ENCODE measurements around the gene ZNF732. TPM values are rescaled to one million over a fixed set of nuclear protein-coding genes. Genes with fewer than 3 reads are reported as not detected.
"Not testable (repeated sequence)": the region's sequence is repeated elsewhere in the genome, so short reads cannot be mapped to it uniquely, and the experiment has no call there.

ZNF732 gene
- total and polyA plus RNA-seq, 7 donors, result 0.12 to 0.36 TPM; not detected in 5

DNA sequence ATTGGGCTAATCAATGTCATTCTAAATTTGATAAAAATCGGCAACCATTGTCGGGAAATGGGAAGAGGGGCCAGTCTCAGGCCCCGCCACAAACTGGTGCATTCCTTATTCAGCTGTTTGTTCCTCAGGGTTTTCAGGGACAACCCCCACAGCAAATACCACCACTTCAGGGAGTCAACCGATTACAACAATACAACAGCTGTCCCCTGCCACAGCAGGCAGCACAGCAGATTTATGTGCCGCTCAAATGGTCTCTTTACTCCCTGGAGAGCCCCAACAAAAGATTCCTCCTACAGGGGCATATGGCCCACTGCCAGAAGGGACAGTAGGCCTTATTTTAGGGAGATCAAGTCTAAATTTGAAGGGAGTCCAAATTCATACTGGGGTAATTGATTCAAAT lies 61.8 kb downstream of the ZNF732 start:
- Histone ChIP-seq H3K27me3 (no peaks in the 10 kb centered on the region), H3K9me3 (no peaks in the 10 kb centered on the region), H3K27ac (no peak overlapping the region), H3K36me3 (no peaks in the 10 kb centered on the region), H3K4me1 (peaks cover 0 to 11% (median 9%) of the 10 kb centered on the region in 4 donors), H3K4me3 (no peak overlapping the region)
- 76 to 80% methylated on average over 5 of the region's 5 CpGs for WGBS, 2 donors
- no peak for TF ChIP-seq POLR2A (IDR thresholded peaks at IDR 0.05)
- TF ChIP-seq POLR2AphosphoS5 (IDR thresholded peaks at IDR 0.05), result no peak
- no peak for TF ChIP-seq EP300 (IDR thresholded peaks at IDR 0.05)
- TF ChIP-seq, protein P1, sequence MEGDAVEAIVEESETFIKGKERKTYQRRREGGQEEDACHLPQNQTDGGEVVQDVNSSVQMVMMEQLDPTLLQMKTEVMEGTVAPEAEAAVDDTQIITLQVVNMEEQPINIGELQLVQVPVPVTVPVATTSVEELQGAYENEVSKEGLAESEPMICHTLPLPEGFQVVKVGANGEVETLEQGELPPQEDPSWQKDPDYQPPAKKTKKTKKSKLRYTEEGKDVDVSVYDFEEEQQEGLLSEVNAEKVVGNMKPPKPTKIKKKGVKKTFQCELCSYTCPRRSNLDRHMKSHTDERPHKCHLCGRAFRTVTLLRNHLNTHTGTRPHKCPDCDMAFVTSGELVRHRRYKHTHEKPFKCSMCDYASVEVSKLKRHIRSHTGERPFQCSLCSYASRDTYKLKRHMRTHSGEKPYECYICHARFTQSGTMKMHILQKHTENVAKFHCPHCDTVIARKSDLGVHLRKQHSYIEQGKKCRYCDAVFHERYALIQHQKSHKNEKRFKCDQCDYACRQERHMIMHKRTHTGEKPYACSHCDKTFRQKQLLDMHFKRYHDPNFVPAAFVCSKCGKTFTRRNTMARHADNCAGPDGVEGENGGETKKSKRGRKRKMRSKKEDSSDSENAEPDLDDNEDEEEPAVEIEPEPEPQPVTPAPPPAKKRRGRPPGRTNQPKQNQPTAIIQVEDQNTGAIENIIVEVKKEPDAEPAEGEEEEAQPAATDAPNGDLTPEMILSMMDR (IDR thresholded peaks at IDR 0.05), result no peak
- intact Hi-C loops (cut with DNase I), result loop anchor here (2.0 to 10.0 kb wide), 4 partner anchors 31 to 231 kb away; partner anchors contain the start of genes ZNF141 and ZNF718
- DNase-seq, result no peak

DNA sequence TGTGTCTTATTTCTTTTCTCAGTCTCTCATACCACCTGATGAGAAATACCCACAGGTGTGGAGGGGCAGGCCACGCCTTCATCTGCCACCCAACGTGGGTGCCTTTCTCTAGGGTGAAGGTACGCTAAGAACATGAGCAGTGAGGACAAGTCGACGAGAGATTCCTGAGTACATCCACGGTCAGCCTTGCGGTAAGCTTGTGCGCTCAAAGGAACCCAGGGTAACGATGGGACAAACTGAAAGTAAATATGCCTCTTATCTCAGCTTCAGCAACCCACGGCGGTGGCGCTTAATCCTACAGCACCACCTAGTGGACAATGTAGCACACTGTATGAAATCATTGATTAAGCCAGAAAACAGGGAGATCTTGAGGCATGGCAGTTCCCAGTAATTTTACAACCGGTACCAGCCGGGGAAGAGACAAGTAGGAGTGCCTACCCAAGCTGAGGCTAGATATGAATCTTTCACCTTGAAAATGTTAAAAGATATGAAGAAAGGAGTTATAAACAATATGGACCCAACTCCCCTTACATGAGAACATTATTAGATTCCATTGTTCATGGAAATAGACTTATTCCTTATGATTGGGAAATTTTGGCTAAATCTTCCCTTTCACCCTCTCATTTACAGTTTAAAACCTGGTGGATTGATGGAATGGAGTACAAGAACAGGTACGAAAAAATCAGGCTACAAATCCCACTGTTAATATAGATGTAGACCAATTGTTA lies 63.0 kb downstream of the ZNF732 start:
- 9 to 28% methylated on average over 15 of the region's 15 CpGs for WGBS, 2 donors
- Histone ChIP-seq H3K9me3 (peaks cover 0 to 3% (median 0%) of the 10 kb centered on the region in 4 donors), H3K4me3 (peak overlapping the region; percentile 33 to 47 (median 44)), H3K27ac (peak overlapping the region; percentile 20 to 56 (median 47)), H3K4me1 (peaks cover 0 to 11% (median 9%) of the 10 kb centered on the region in 4 donors), H3K36me3 (no peaks in the 10 kb centered on the region), H3K27me3 (no peaks in the 10 kb centered on the region)
- TF ChIP-seq POLR2AphosphoS5 (IDR thresholded peaks at IDR 0.05), result peak in 1 of 4 donors; percentile 24
- TF ChIP-seq EP300 (IDR thresholded peaks at IDR 0.05), result no peak
- TF ChIP-seq, protein P1 (IDR thresholded peaks at IDR 0.05), result peak; percentile 78 to 90 (median 80)
- TF ChIP-seq POLR2A (IDR thresholded peaks at IDR 0.05), result no peak
- peak; percentile 84 for DNase-seq
- intact Hi-C loops (cut with DNase I), result loop anchor here (2.0 to 10.0 kb wide), 4 partner anchors 29 to 233 kb away; partner anchors contain the start of genes ZNF141 and ZNF718

DNA sequence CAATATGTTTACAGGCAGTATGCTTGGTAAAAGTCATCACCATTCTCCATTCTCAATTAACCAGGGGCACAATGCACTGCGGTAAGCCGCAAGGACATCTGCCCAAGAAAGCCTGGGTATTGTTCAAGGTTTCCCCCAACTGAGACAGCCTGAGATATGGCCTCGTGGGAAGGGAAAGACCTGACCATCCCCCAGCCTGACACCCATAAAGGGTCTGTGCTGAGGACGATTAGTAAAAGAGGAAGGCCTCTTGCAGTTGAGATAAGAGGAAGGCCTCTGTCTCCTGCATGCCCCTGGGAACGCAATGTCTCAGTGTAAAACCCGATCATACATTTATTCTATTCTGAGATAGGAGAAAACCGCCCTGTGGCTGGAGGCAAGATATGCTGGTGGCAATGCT lies 63.9 kb downstream of the ZNF732 start:
- 69 to 88% methylated on average over 7 of the region's 7 CpGs for WGBS, 2 donors
- H3K9me3 ChIP-seq, H3K36me3 ChIP-seq, H3K4me3 ChIP-seq, H3K27me3 ChIP-seq, DNase-seq: not testable (repeated sequence)
- H3K27ac ChIP-seq, result peak overlapping the region in 1 of 4 donors; percentile 48
- intact Hi-C loops (cut with DNase I), result loop anchor here (5.0 to 10.0 kb wide), 3 partner anchors 96 to 233 kb away; partner anchors contain the start of genes ZNF141 and ZNF718
- peaks cover 0 to 11% (median 9%) of the 10 kb centered on the region in 4 donors for H3K4me1 ChIP-seq

DNA sequence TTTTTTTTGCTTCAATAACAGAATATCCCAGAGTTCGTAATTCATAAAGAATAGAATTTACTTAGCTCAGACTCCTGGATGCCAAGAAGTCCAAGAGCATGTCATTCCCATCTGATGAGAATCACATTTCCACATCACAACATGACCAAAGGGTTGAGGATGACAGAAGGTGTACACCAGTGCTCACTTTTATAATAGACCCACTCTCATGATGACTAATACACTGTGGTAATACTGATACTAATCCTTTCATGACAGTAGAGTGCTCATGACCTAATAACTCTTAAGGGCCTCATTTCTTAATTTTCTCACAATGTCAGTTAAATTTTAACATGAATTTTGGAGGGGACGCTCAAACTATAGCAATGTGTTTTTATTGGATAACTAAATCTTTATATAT lies 69.2 kb downstream of the ZNF732 start:
- DNase-seq, result no peak
- Histone ChIP-seq H3K4me1 (no peaks in the 10 kb centered on the region), H3K36me3 (no peaks in the 10 kb centered on the region), H3K4me3 (no peak overlapping the region), H3K27ac (no peak overlapping the region), H3K27me3 (no peaks in the 10 kb centered on the region), H3K9me3 (peaks cover 0 to 3% (median 0%) of the 10 kb centered on the region in 4 donors)
- WGBS, 2 donors, result 86 to 96% methylated on average over 2 of the region's 2 CpGs
- intact Hi-C loops (cut with DNase I), result no loop called here
- TF ChIP-seq POLR2A (IDR thresholded peaks at IDR 0.05) (no peak), POLR2AphosphoS5 (IDR thresholded peaks at IDR 0.05) (no peak), EP300 (IDR thresholded peaks at IDR 0.05) (no peak)
- TF ChIP-seq, protein P1 (IDR thresholded peaks at IDR 0.05), result no peak

DNA sequence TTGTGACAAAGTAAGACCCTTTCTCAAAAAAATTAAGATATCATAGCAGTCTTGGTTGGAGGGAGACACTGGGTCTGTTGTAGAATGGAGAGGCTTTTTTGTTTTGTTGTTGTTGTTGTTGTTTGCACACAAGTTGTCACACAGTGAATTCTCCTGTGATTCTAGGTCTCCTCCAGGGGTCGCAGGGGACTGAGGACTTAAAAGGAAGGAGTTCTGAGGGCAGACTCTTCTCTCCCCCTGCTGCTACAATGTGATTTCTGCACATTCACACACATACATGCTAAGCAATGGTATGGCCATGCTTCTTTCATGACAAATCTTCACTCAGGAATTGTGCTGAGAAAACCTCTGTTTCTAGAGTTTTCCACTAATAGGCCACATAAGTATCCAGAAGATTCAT lies 71.1 kb downstream of the ZNF732 start:
- DNase-seq, result no peak
- H3K4me3 ChIP-seq, result no peak overlapping the region
- no peak overlapping the region for H3K27ac ChIP-seq
- WGBS, 2 donors, result 60 to 78% methylated on average over 1 of the region's 1 CpG
- H3K9me3 ChIP-seq, result peaks cover 0 to 3% (median under 1%) of the 10 kb centered on the region in 4 donors
- TF ChIP-seq EP300 (IDR thresholded peaks at IDR 0.05) (no peak), POLR2A (IDR thresholded peaks at IDR 0.05) (no peak), POLR2AphosphoS5 (IDR thresholded peaks at IDR 0.05) (no peak)
- TF ChIP-seq, protein P1 (IDR thresholded peaks at IDR 0.05), result no peak
- no peaks in the 10 kb centered on the region for H3K4me1 ChIP-seq
- intact Hi-C loops (cut with DNase I), result no loop called here
- H3K36me3 ChIP-seq, result no peaks in the 10 kb centered on the region
- H3K27me3 ChIP-seq, result no peaks in the 10 kb centered on the region
